HAP-1 (cell line): ENCODE results near the gene GFI1B.
"Not testable (repeated sequence)": the region's sequence is repeated elsewhere in the genome, so short reads cannot be mapped to it uniquely, and the experiment has no call there.

ENCODE experiments used
- DNase-seq, 2 experiments: peaks; one replicate each; pipeline ENCODE4 v3.0.0-alpha.2; 2016 to 2020; ENCODE audit warnings: low spot score in 2 of 2
- H3K27me3 ChIP-seq: fragments of 250-450 bp; sonication (Bioruptor Pico); 2 replicates; pipeline ENCODE4 v1.5.1; 2020; ENCODE audit warnings: low read depth, mild to moderate bottlenecking, moderate library complexity
- H3K36me3 ChIP-seq: fragments of 250-450 bp; sonication (Bioruptor Pico); replicated peaks from 2 replicates; pipeline ENCODE4 v1.5.1; 2020; ENCODE audit warnings: mild to moderate bottlenecking
- H3K4me1 ChIP-seq: fragments of 250-450 bp; sonication (Bioruptor Pico); 2 replicates; pipeline ENCODE4 v1.5.1; 2020; ENCODE audit warnings: mild to moderate bottlenecking
- H3K4me3 ChIP-seq: fragments of 250-450 bp; sonication (Bioruptor Pico); 2 replicates; pipeline ENCODE4 v1.5.1; 2020; ENCODE audit warnings: mild to moderate bottlenecking, moderate library complexity
- H3K9me3 ChIP-seq: fragments of 250-450 bp; sonication (Bioruptor Pico); 2 replicates; pipeline ENCODE4 v1.5.1; 2020; ENCODE audit warnings: mild to moderate bottlenecking, moderate library complexity
- in situ Hi-C: fragments of 300-500 bp; cut with MboI; formaldehyde crosslinking; loops from 3 replicates; pipeline ENCODE4 v1.14.3; 2020; ENCODE audit warnings: low sequenced_read_pairs, inconsistent platforms, mixed read lengths

GFI1B gene

GRCh38 chr9:132990781-132991180, 12.3 kb downstream of the GFI1B start:
- H3K27me3 ChIP-seq, result peaks cover 22% of the 10 kb centered on the region
- no peak for DNase-seq
- H3K4me1 ChIP-seq, result no peaks in the 10 kb centered on the region
- H3K9me3 ChIP-seq, result no peaks in the 10 kb centered on the region; the same call in 1 of the 2 replicates
- H3K36me3 ChIP-seq, result no peaks in the 10 kb centered on the region
- in situ Hi-C loops, result no loop called here
- H3K4me3 ChIP-seq, result no peak overlapping the region

DNA sequence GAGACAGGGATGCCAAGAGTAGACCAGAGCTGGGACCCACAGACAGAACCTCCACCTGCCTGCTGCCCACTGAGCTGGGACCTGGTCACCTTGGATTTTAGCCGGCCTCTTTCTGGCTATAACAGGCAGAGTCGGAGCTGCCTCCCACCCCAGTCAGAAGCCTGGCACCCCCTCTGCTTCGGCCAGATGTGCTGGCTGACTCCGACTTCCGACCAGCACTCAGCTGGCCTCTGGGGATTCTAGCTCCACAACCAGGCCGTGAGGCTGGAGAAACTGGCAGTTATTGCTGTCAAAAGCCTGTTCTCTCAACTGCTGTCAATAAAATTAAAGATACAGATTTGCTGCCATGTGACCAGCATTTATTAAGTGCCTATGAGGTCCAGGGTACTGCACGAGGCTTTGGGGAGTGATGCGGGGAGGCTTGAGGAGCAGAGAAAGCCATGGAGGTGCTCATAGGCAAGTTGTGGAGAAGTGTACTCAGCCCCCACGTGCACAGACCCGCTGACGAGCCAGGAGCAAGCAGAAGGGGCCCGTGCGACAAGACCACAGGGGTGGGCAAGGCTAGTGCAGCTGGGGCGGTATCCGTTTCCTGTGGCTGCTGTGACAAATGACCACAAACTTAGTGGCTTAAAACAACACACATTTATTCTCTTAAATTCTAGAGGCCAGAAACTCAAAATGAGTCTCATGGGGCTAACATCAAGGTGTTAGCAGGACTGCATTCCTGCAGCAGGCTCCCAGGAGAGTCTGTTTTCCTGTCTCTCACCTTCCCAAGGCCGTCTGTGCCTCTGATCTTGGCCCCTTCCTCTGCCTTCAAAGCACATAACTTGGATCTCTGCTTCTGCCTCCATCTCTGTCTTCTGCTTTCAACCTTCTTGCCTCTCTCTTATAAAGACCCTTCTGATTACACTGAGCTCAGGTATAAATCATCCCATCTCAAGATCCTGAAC, 13.1 kb downstream of the GFI1B start:
- H3K27me3 ChIP-seq, result peaks cover 19% of the 10 kb centered on the region
- no peaks in the 10 kb centered on the region for H3K36me3 ChIP-seq
- in situ Hi-C loops, result no loop called here
- no peaks in the 10 kb centered on the region; the same call in 1 of the 2 replicates for H3K9me3 ChIP-seq
- H3K4me3 ChIP-seq, result no peak overlapping the region
- no peak for DNase-seq
- H3K4me1 ChIP-seq, result no peaks in the 10 kb centered on the region

GRCh38 chr9:132993511-132993939, 15.0 kb downstream of the GFI1B start:
- DNase-seq, result no peak
- in situ Hi-C loops, result no loop called here
- no peaks in the 10 kb centered on the region for H3K4me1 ChIP-seq
- no peaks in the 10 kb centered on the region; the same call in 1 of the 2 replicates for H3K9me3 ChIP-seq
- H3K36me3 ChIP-seq, result no peaks in the 10 kb centered on the region
- H3K4me3 ChIP-seq, result no peak overlapping the region
- peaks cover 21% of the 10 kb centered on the region for H3K27me3 ChIP-seq

DNA sequence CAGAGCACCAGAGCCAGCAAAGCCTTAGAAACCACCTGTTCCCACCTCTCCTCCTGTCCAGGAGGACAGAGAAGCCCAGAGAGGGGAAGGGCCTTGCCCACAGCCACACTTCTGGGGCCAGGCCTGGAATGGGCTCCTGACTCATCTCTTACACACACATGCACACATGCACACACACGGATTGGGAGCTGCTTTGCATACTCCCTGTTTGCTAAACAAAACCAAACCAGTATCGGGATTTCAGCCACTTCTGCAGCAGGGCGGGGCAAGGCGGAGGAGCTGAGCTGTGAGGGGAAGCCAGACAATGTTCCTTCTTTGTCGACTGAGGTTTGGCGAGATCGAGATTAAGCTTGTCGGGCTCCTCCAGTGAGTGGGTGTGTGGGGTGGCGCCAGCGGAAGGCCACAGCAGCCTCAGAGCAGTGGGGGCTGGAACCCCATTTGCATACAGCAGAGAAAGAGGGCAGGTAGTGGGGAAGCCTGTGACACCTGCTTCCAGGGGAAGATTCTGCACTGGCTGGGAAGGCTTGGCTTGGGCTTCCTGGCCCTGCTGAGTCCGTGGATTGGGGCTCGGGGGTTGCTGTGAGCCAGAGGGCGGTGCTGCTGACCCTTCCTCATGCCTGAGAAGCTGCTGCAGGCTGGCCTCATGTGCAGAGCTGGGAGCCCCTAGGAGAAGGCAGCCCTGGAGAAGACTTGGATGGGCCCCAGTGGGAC, 16.1 kb downstream of the GFI1B start:
- Histone ChIP-seq H3K9me3 (no peaks in the 10 kb centered on the region; the same call in 1 of the 2 replicates), H3K4me1 (no peaks in the 10 kb centered on the region), H3K27me3 (peaks cover 22% of the 10 kb centered on the region), H3K36me3 (no peaks in the 10 kb centered on the region), H3K4me3 (no peak overlapping the region)
- peak in 1 of 2 experiments; percentile 20 for DNase-seq
- in situ Hi-C loops, result no loop called here

- Histone ChIP-seq H3K36me3 (no peaks in the 10 kb centered on the region), H3K4me3 (no peak overlapping the region), H3K4me1 (no peaks in the 10 kb centered on the region), H3K27me3 (peaks cover 25% of the 10 kb centered on the region), H3K9me3 (no peaks in the 10 kb centered on the region; the same call in 1 of the 2 replicates)
- DNase-seq, result no peak
- in situ Hi-C loops, result no loop called here
Measured at GRCh38 chr9:132995121-132995420, 16.6 kb downstream of the GFI1B start.

- H3K9me3 ChIP-seq, result no peaks in the 10 kb centered on the region
- no peaks in the 10 kb centered on the region for H3K36me3 ChIP-seq
- in situ Hi-C loops, result no loop called here
- peaks cover 25% of the 10 kb centered on the region for H3K27me3 ChIP-seq
- no peak overlapping the region for H3K4me3 ChIP-seq
- no peaks in the 10 kb centered on the region for H3K4me1 ChIP-seq
- DNase-seq, result no peak
Measured at GRCh38 chr9:132995879-132996278, 17.4 kb downstream of the GFI1B start.

GRCh38 chr9:132996526-132996925, 18.0 kb downstream of the GFI1B start:
- in situ Hi-C loops, result no loop called here
- DNase-seq, result no peak
- no peaks in the 10 kb centered on the region for H3K36me3 ChIP-seq
- H3K27me3 ChIP-seq, result peaks cover 21% of the 10 kb centered on the region; the same call in 1 of the 2 replicates
- no peaks in the 10 kb centered on the region for H3K9me3 ChIP-seq
- no peaks in the 10 kb centered on the region for H3K4me1 ChIP-seq
- H3K4me3 ChIP-seq, result no peak overlapping the region

DNA sequence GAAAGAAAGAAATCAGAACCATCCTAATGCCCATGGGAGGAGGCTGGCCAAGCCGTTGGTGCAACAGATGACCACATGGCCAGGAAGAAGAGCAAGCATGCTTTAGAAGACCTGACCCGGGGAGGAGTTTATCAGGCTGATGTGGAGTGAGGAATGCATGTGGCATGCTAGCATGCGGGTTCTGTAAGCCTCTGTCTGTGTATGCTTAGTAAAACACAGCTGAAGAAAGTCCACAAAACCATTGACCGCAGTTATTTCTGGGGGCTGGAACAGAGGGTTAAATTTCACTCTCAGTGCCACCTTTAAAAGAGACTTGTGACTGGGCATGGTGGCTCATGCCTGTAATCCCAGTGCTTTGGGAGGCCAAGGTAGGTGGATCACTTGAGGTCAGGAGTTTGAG, 19.1 kb downstream of the GFI1B start:
- DNase-seq, result no peak
- Histone ChIP-seq H3K4me1 (no peaks in the 10 kb centered on the region), H3K4me3 (no peak overlapping the region), H3K36me3 (no peaks in the 10 kb centered on the region), H3K9me3 (no peaks in the 10 kb centered on the region), H3K27me3 (peaks cover 20% of the 10 kb centered on the region; the same call in 1 of the 2 replicates)
- in situ Hi-C loops, result no loop called here

DNA sequence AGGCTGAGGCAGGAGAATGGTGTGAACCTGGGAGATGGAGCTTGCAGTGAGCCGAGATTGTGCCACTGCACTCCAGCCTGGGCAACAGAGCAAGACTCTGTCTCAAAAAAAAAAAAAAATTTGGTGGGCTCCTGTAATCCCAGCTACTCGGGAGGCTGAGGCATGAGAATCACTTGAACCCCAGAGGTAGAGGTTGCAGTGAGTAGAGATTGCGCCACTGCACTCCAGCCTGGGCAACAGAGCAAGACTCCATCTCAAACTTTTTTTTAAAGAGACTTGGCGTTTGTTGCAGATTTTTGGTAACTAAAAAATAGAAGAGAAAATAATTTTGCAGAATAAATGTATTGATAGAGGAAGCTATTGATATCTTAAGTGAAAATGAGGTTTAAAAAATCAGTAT, 19.7 kb downstream of the GFI1B start:
- peaks cover 26% of the 10 kb centered on the region; the same call in 1 of the 2 replicates for H3K27me3 ChIP-seq
- DNase-seq, H3K4me3 ChIP-seq, H3K4me1 ChIP-seq, H3K36me3 ChIP-seq, in situ Hi-C loops, H3K9me3 ChIP-seq: not testable (repeated sequence)

- Histone ChIP-seq H3K4me1 (peaks cover 2% of the 10 kb centered on the region; the same call in 1 of the 2 replicates), H3K4me3 (no peak overlapping the region), H3K9me3 (no peaks in the 10 kb centered on the region), H3K36me3 (no peaks in the 10 kb centered on the region), H3K27me3 (peaks cover 22% of the 10 kb centered on the region; the same call in 1 of the 2 replicates)
- DNase-seq, result no peak
- in situ Hi-C loops, result no loop called here
Measured at GRCh38 chr9:132998831-132999635, 20.5 kb downstream of the GFI1B start.

DNA sequence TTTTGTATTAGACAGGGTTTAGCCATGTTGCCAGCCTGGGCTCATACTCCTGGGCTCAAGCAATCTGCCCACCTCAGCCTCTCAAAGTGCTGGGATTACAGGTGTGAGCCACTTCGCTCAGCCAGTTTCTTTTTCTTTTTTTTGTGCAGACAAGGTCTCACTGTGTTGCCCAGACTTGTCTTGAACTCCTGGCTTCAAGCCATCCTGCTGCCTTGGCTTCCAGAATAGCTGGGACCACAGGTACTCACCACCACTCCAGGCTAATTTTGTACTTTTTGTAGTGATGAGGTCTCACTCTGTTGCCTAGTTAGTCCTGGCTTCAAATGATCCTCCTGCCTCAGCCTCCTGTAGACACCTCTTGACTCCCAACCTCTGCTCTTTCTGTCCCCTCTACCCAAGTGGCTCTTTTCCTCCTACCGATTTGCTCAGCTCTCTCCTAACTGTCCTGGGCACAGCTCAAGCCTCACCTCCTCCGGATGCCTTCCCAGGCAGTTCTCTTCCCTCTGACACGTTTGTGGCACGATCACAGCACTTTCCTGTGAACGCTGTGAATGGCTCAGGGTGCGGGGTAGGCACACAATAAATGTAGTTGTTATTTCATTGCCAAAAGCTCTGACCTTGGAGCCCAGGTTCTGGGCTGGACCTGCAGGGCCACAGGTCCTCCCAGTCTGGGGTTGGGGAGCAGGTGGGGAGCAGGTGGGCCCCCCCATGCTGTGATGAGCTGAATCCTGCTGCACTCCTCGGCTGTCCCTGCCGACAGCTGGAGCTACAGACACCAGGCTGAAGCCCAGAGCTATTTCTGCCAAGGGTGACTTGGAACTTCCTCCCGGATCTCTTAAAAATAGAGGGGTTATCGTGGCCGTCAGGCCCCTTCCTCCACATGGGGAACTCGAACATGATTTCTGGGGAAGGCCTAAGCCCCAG, 23.9 kb downstream of the GFI1B start:
- Histone ChIP-seq H3K4me1 (peaks cover 2% of the 10 kb centered on the region; the same call in 1 of the 2 replicates), H3K4me3 (no peak overlapping the region), H3K9me3 (no peaks in the 10 kb centered on the region), H3K27me3 (peaks cover 22% of the 10 kb centered on the region; the same call in 1 of the 2 replicates), H3K36me3 (no peaks in the 10 kb centered on the region)
- no peak for DNase-seq
- in situ Hi-C loops, result no loop called here

DNA sequence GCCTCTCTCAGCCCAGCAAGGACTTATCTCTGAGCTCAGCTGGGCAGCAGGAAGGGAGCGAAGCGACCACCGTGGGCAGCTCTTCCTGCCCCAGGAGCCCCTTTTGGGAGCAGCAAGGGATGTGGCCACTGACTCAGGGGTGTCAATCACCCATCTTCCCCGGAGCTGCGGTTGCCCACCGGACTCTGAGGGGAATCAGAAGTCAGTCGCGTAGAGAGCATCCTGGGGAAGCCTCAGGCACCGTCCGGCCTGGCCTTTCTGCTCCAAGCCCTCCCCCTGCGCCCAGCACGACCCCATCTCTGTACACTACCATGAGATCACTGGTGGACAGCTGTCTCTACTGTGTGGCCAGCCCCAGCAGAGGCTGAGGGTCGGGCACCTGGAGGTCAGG, 24.6 kb downstream of the GFI1B start:
- no peak overlapping the region for H3K4me3 ChIP-seq
- no peaks in the 10 kb centered on the region for H3K36me3 ChIP-seq
- peaks cover 2% of the 10 kb centered on the region; the same call in 1 of the 2 replicates for H3K4me1 ChIP-seq
- peaks cover 22% of the 10 kb centered on the region; the same call in 1 of the 2 replicates for H3K27me3 ChIP-seq
- in situ Hi-C loops, result no loop called here
- H3K9me3 ChIP-seq, result no peaks in the 10 kb centered on the region
- DNase-seq, result no peak
